Tibial artery (tissue), 4 donors: Measurements from ENCODE around the gene EPN2.

Experiments
- DNase-seq, 2 donors: peaks; one replicate each; pipeline ENCODE4 v3.0.0-alpha.2; 2019
- H3K27ac ChIP-seq, 2 donors: fragments of 200-600 bp; sonication (generic) in 1 of 2; 1 replicate in 1 of 2; 2 replicates in 1 of 2; pipeline ENCODE4 v1.5.1; 2018 to 2019; ENCODE audit warnings: mild to moderate bottlenecking in 1 of 2
- H3K27me3 ChIP-seq, 2 donors: fragments of 200-600 bp; sonication (generic) in 1 of 2; one replicate each; pipeline versions ENCODE4 v1.5.1 to v1.6.0; 2016 to 2019
- H3K36me3 ChIP-seq, 3 donors: fragments of 200-600 bp; sonication (generic) in 2 of 3; one replicate each; pipeline ENCODE4 v1.5.1; 2016 to 2019; ENCODE audit warnings: mild to moderate bottlenecking in 2 of 3
- H3K4me1 ChIP-seq, 4 donors: fragments of 200-600 bp; sonication (generic) in 2 of 4; 1 replicate in 3 of 4; 2 replicates in 1 of 4; pipeline ENCODE4 v1.5.1; 2016 to 2019
- H3K4me3 ChIP-seq, 2 donors: fragments of 200-600 bp; sonication (generic) in 1 of 2; 1 replicate in 1 of 2; 2 replicates in 1 of 2; pipeline ENCODE4 v1.5.1; 2018 to 2019; ENCODE audit warnings: mild to moderate bottlenecking in 2 of 2
- H3K9me3 ChIP-seq, 3 donors: fragments of 200-600 bp; sonication (generic) in 1 of 3; one replicate each; pipeline ENCODE4 v1.5.1; 2016 to 2019
- intact Hi-C: fragments of 100-400 bp; cut with DNase I; formaldehyde crosslinking; loops from one replicate; pipeline ENCODE4 v1.15.0; 2023; ENCODE audit warnings: low total_unique reads
- TF ChIP-seq, protein P1 (sequence below), 2 experiments: fragments of 200-600 bp in 1 of 2; fragments of 450-650 bp in 1 of 2; IDR thresholded peaks; one replicate each; pipeline ENCODE4 v1.5.1; 2017 to 2019; ENCODE audit warnings: antibody characterized with exemption in 2 of 2, mild to moderate bottlenecking in 1 of 2, moderate library complexity in 1 of 2

EPN2 gene

DNA sequence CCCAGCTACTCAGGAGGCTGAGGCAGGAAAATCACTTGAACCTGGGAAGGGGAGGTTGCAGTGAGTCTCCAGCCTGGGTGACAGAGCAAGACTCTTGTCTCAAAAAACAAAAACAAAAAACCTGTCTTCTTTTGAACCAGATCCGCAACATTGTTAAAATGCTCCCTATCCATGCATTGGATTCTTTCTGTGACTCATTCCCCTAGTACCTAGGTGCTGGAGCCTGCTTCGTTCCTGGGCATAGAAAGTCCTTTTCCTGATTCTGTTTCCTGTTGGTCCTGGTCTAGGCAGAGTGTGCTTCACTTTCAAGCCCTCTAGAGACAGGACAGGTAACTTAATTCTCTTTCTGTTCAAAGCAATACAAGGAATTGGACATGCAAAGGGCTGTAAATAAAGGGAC lies 5.2 kb downstream of the EPN2 start:
- intact Hi-C loops = no loop called here
- Histone ChIP-seq H3K4me3 (no peak overlapping the region), H3K27ac (no peak overlapping the region), H3K27me3 (no peaks in the 10 kb centered on the region), H3K9me3 (no peaks in the 10 kb centered on the region), H3K4me1 (peaks cover 0 to 54% (median 28%) of the 10 kb centered on the region in 4 donors), H3K36me3 (no peaks in the 10 kb centered on the region)
- DNase-seq = no peak
- TF ChIP-seq, protein P1, sequence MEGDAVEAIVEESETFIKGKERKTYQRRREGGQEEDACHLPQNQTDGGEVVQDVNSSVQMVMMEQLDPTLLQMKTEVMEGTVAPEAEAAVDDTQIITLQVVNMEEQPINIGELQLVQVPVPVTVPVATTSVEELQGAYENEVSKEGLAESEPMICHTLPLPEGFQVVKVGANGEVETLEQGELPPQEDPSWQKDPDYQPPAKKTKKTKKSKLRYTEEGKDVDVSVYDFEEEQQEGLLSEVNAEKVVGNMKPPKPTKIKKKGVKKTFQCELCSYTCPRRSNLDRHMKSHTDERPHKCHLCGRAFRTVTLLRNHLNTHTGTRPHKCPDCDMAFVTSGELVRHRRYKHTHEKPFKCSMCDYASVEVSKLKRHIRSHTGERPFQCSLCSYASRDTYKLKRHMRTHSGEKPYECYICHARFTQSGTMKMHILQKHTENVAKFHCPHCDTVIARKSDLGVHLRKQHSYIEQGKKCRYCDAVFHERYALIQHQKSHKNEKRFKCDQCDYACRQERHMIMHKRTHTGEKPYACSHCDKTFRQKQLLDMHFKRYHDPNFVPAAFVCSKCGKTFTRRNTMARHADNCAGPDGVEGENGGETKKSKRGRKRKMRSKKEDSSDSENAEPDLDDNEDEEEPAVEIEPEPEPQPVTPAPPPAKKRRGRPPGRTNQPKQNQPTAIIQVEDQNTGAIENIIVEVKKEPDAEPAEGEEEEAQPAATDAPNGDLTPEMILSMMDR (IDR thresholded peaks at IDR 0.05) = no peak

DNA sequence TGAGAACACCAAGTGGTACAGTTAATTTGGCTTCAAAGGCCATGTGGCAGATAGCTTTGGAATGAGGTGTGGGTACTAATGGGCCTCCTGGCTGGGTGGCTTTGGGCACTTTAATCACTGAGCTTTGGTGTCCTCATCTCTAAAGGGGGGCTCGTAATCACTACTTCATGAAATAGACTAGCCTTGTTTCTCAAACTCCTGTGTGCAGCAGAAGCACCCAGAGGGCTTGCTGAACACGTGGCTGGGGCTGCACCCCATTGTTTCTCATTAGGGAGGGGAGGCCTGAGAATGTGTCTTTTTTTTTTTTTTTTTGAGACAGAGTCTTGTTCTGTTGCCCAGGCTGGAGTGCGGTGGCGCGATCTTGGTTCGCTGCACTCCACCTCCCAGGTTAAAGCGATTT lies 5.8 kb downstream of the EPN2 start:
- intact Hi-C loops = no loop called here
- no peak for DNase-seq
- peaks cover 0 to 60% (median 33%) of the 10 kb centered on the region in 4 donors for H3K4me1 ChIP-seq

DNA sequence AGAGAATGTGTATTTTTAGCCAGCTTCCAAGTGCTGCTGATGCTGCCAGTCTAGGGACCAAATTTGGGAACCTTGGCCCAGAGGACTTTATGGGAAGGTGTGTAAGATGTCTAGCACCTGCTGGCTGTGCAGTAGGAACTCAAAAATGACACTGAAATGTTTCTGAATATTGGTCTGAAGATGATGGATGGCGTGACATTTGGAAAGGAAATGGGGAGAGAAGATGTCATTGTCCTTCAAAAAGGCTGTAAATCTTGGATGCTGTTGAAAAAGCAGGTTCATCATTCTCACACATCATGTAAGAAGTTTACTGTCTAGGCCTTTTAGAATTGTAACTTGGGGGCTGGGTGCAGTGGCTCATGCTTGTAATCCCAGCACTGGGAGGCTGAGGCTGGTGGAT lies 6.7 kb downstream of the EPN2 start:
- Histone ChIP-seq H3K27me3 (no peaks in the 10 kb centered on the region), H3K9me3 (no peaks in the 10 kb centered on the region), H3K27ac (no peak overlapping the region), H3K4me3 (no peak overlapping the region), H3K4me1 (peaks cover 0 to 62% (median 40%) of the 10 kb centered on the region in 4 donors), H3K36me3 (no peaks in the 10 kb centered on the region)
- TF ChIP-seq, protein P1 (IDR thresholded peaks at IDR 0.05) = no peak
- no peak for DNase-seq
- intact Hi-C loops = no loop called here

More for the DNA sequence above, 5.8 kb downstream of the EPN2 start:
- H3K36me3 ChIP-seq = no peaks in the 10 kb centered on the region
- H3K4me3 ChIP-seq = no peak overlapping the region
- no peaks in the 10 kb centered on the region for H3K27me3 ChIP-seq
- TF ChIP-seq, protein P1 (IDR thresholded peaks at IDR 0.05) = no peak
- no peak overlapping the region for H3K27ac ChIP-seq
- H3K9me3 ChIP-seq = no peaks in the 10 kb centered on the region

DNA sequence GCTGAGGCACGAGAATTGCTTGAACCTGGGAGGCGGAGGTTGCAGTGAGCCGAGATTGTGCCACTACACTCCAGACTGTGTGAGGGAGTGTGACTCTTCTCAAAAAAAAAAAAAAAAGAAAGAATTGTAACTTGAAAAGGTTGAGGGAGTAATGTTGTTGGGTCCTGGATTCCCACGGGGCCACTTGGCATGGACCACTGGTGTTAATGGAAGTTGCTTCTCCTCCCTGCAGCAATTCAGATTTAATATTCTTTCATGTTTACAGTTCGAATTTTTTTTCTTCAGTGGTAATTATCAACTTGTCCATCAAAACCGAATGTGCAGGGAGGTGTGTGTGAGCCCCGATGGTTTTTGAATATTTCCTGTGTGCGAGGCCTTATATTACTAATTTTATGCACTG lies 7.2 kb downstream of the EPN2 start:
- Histone ChIP-seq H3K4me3 (no peak overlapping the region), H3K27ac (no peak overlapping the region), H3K36me3 (no peaks in the 10 kb centered on the region), H3K9me3 (no peaks in the 10 kb centered on the region), H3K4me1 (peaks cover 0 to 62% (median 43%) of the 10 kb centered on the region in 4 donors), H3K27me3 (no peaks in the 10 kb centered on the region)
- intact Hi-C loops = no loop called here
- DNase-seq = no peak
- TF ChIP-seq, protein P1 (IDR thresholded peaks at IDR 0.05) = no peak

DNA sequence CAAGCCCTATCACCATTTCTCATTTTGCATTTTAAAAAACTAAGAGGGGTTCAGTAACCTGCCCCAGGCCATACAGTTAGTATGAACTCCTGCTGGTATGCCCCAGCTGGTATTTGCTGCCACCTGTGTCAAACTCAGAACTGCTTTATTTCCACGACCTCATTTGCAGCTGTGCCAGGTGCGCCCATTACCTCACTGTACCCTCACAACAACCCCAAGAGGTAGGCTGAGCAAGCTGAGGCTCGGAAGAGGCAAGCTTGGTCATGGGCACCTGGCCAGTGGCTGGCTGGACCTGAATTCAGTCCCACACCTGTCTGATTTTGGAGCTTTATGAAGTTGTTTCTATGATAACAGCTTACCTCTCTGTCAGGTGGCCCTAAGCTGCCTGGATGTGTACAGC lies 7.6 kb downstream of the EPN2 start:
- TF ChIP-seq, protein P1 (IDR thresholded peaks at IDR 0.05) = no peak
- intact Hi-C loops = no loop called here
- Histone ChIP-seq H3K36me3 (no peaks in the 10 kb centered on the region), H3K27ac (no peak overlapping the region), H3K9me3 (no peaks in the 10 kb centered on the region), H3K4me3 (no peak overlapping the region), H3K27me3 (no peaks in the 10 kb centered on the region), H3K4me1 (peaks cover 0 to 66% (median 44%) of the 10 kb centered on the region in 4 donors)
- DNase-seq = no peak

DNA sequence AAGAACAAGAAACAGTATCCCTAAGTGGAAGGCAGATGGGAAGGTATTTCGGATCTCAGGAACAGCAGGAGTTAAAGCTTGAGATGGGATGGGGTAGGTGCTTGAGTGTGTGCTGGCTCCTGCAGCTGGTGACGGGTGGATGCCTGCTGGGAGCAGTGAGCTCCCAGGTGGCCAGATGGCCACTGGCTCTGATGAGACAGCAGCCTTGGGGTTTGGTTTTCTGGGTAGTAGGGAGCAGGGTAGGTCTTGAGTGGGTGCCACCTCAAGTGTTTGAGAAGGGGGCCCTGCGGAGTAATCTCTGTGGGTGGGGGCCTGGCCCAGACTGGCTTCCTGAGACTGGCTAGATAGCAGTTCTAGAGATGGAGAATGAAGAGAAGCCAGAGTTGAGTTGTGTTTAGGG lies 10.3 kb downstream of the EPN2 start:
- Histone ChIP-seq H3K4me1 (peaks cover 0 to 75% (median 46%) of the 10 kb centered on the region in 4 donors), H3K36me3 (no peaks in the 10 kb centered on the region), H3K9me3 (no peaks in the 10 kb centered on the region), H3K4me3 (no peak overlapping the region), H3K27me3 (no peaks in the 10 kb centered on the region), H3K27ac (peak overlapping the region; percentile 63 to 73)
- intact Hi-C loops = no loop called here
- DNase-seq = no peak
- TF ChIP-seq, protein P1 (IDR thresholded peaks at IDR 0.05) = no peak
